Right lobe of liver (tissue), 4 donors: ENCODE data around the gene SCAF11.

Experiments
- CTCF ChIP-seq, 4 donors: fragments of 200-600 bp in 3 of 4; fragments of 450-650 bp in 1 of 4; IDR thresholded peaks; one replicate each; pipeline versions ENCODE4 v1.5.1 to v1.8.0; 2016 to 2022; ENCODE audit warnings: antibody characterized with exemption in 4 of 4, mild to moderate bottlenecking in 2 of 4
- POLR2A ChIP-seq: fragments of 450-650 bp; IDR thresholded peaks from one replicate; pipeline ENCODE4 v1.6.1; 2017; ENCODE audit warnings: antibody characterized with exemption, mild to moderate bottlenecking
- donor health status: DM: no; HTN: no; CAD: no.
- donor health status: DM: no; HTN: no; CAD: no.
- donor health status: DM: no; HTN: yes; CAD: no.

- TF ChIP-seq POLR2A, result no peak
- TF ChIP-seq CTCF (IDR thresholded peaks at IDR 0.05), result no peak
Observed at GRCh38 chr12:46024099-46024498, 33.7 kb upstream of the SCAF11 start.
